ENCODE measurements around the gene CNN1.

The CNN1 gene

GRCh38 chr19:11538232-11539036 is at the start of gene CNN1:
TSS of gene CNN1 (plus strand) at chr19:11538851. CDS start at chr19:11538928, 77 bp downstream.
- TF ChIP-seq EZH2 (IDR thresholded peaks at IDR 0.05) (no peak), FOXP2 (optimal IDR thresholded peaks at IDR 0.05; ENCODE audit: control extremely low read depth, extremely low read length, insufficient read depth) (no peak), POLR2AphosphoS5 (IDR thresholded peaks at IDR 0.05; ENCODE audit: borderline replicate concordance, low read depth, low read length) (no peak)
- Histone ChIP-seq H3K27ac (no peak within 1 kb of the TSS), H3K36me3 (ENCODE audit: insufficient read depth, low read length) (no peaks in the 10 kb centered on the region), H3K9ac (ENCODE audit: insufficient read length) (no peak within 1 kb of the TSS), H3K9me3 (ENCODE audit: low read depth, low read length) (no peaks in the 10 kb centered on the region), H3K4me3 (peak within 1 kb of the TSS; percentile 75)
- no peak for DNase-seq (ENCODE audit: low read depth, low spot score)

- Histone ChIP-seq H3K36me3 (ENCODE audit: insufficient read depth, low read length) (no peaks in the 10 kb centered on the region), H3K9me3 (ENCODE audit: low read depth, low read length) (no peaks in the 10 kb centered on the region), H3K9ac (ENCODE audit: insufficient read length) (no peak overlapping the region), H3K4me3 (no peak overlapping the region), H3K27ac (no peak overlapping the region)
- TF ChIP-seq EZH2 (IDR thresholded peaks at IDR 0.05) (no peak), POLR2AphosphoS5 (IDR thresholded peaks at IDR 0.05; ENCODE audit: borderline replicate concordance, low read depth, low read length) (no peak), FOXP2 (optimal IDR thresholded peaks at IDR 0.05; ENCODE audit: control extremely low read depth, extremely low read length, insufficient read depth) (no peak)
- DNase-seq (ENCODE audit: low read depth, low spot score): no peak
These were observed 49.3 kb upstream of the CNN1 start for GRCh38 chr19:11489378-11489777.

- H3K4me3 ChIP-seq: no peak overlapping the region
- TF ChIP-seq EZH2 (IDR thresholded peaks at IDR 0.05) (no peak), FOXP2 (optimal IDR thresholded peaks at IDR 0.05; ENCODE audit: control extremely low read depth, extremely low read length, insufficient read depth) (no peak), POLR2AphosphoS5 (IDR thresholded peaks at IDR 0.05; ENCODE audit: borderline replicate concordance, low read depth, low read length) (no peak)
These were observed 43.9 kb upstream of the CNN1 start for GRCh38 chr19:11494634-11495285.

GRCh38 chr19:11495481-11495880 is 43.2 kb upstream of the CNN1 start:
- Histone ChIP-seq H3K36me3 (ENCODE audit: insufficient read depth, low read length) (no peaks in the 10 kb centered on the region), H3K9ac (ENCODE audit: insufficient read length) (no peak overlapping the region), H3K4me3 (no peak overlapping the region), H3K27ac (no peak overlapping the region), H3K9me3 (ENCODE audit: low read depth, low read length) (no peaks in the 10 kb centered on the region)
- DNase-seq (ENCODE audit: low read depth, low spot score): no peak
- TF ChIP-seq POLR2AphosphoS5 (IDR thresholded peaks at IDR 0.05; ENCODE audit: borderline replicate concordance, low read depth, low read length): no peak
- no peak for TF ChIP-seq FOXP2 (optimal IDR thresholded peaks at IDR 0.05; ENCODE audit: control extremely low read depth, extremely low read length, insufficient read depth)
- no peak for TF ChIP-seq EZH2 (IDR thresholded peaks at IDR 0.05)

More at GRCh38 chr19:11494634-11495285, 43.9 kb upstream of the CNN1 start:
- DNase-seq (ENCODE audit: low read depth, low spot score): no peak
- no peaks in the 10 kb centered on the region for H3K9me3 ChIP-seq (ENCODE audit: low read depth, low read length)
- no peak overlapping the region for H3K9ac ChIP-seq (ENCODE audit: insufficient read length)
- no peak overlapping the region for H3K27ac ChIP-seq
- no peaks in the 10 kb centered on the region for H3K36me3 ChIP-seq (ENCODE audit: insufficient read depth, low read length)

GRCh38 chr19:11495885-11496284 is 42.8 kb upstream of the CNN1 start:
- no peak overlapping the region for H3K4me3 ChIP-seq
- no peak for DNase-seq (ENCODE audit: low read depth, low spot score)
- no peaks in the 10 kb centered on the region for H3K9me3 ChIP-seq (ENCODE audit: low read depth, low read length)
- no peak overlapping the region for H3K9ac ChIP-seq (ENCODE audit: insufficient read length)
- no peaks in the 10 kb centered on the region for H3K36me3 ChIP-seq (ENCODE audit: insufficient read depth, low read length)
- no peak for TF ChIP-seq FOXP2 (optimal IDR thresholded peaks at IDR 0.05; ENCODE audit: control extremely low read depth, extremely low read length, insufficient read depth)
- no peak for TF ChIP-seq POLR2AphosphoS5 (IDR thresholded peaks at IDR 0.05; ENCODE audit: borderline replicate concordance, low read depth, low read length)
- TF ChIP-seq EZH2 (IDR thresholded peaks at IDR 0.05): no peak
- no peak overlapping the region for H3K27ac ChIP-seq

- no peak for TF ChIP-seq EZH2 (IDR thresholded peaks at IDR 0.05)
- no peaks in the 10 kb centered on the region for H3K9me3 ChIP-seq (ENCODE audit: low read depth, low read length)
- H3K9ac ChIP-seq (ENCODE audit: insufficient read length): no peak overlapping the region
- DNase-seq (ENCODE audit: low read depth, low spot score): no peak
- no peaks in the 10 kb centered on the region for H3K36me3 ChIP-seq (ENCODE audit: insufficient read depth, low read length)
- no peak overlapping the region for H3K4me3 ChIP-seq
- no peak overlapping the region for H3K27ac ChIP-seq
These were observed 42.1 kb upstream of the CNN1 start for GRCh38 chr19:11496391-11497163.

GRCh38 chr19:11499220-11499726 is 39.4 kb upstream of the CNN1 start:
- Histone ChIP-seq H3K36me3 (ENCODE audit: insufficient read depth, low read length) (no peaks in the 10 kb centered on the region), H3K9me3 (ENCODE audit: low read depth, low read length) (no peaks in the 10 kb centered on the region), H3K27ac (no peak overlapping the region), H3K9ac (ENCODE audit: insufficient read length) (no peak overlapping the region), H3K4me3 (no peak overlapping the region)
- no peak for TF ChIP-seq POLR2AphosphoS5 (IDR thresholded peaks at IDR 0.05; ENCODE audit: borderline replicate concordance, low read depth, low read length)
- no peak for TF ChIP-seq EZH2 (IDR thresholded peaks at IDR 0.05)
- DNase-seq (ENCODE audit: low read depth, low spot score): no peak

- Histone ChIP-seq H3K36me3 (ENCODE audit: insufficient read depth, low read length) (no peaks in the 10 kb centered on the region), H3K4me3 (no peak overlapping the region), H3K9ac (ENCODE audit: insufficient read length) (no peak overlapping the region), H3K27ac (no peak overlapping the region), H3K9me3 (ENCODE audit: low read depth, low read length) (no peaks in the 10 kb centered on the region)
- DNase-seq (ENCODE audit: low read depth, low spot score): no peak
- TF ChIP-seq EZH2 (IDR thresholded peaks at IDR 0.05) (no peak), FOXP2 (optimal IDR thresholded peaks at IDR 0.05; ENCODE audit: control extremely low read depth, extremely low read length, insufficient read depth) (no peak), POLR2AphosphoS5 (IDR thresholded peaks at IDR 0.05; ENCODE audit: borderline replicate concordance, low read depth, low read length) (no peak)
These were observed 38.7 kb upstream of the CNN1 start for GRCh38 chr19:11499890-11500420.
